Upper lobe of right lung (tissue), 1 donor: Measurements from ENCODE around the gene ZNF646. TPM values are rescaled to one million over a fixed set of nuclear protein-coding genes. Genes with fewer than 3 reads are reported as not detected.
A peak's percentile ranks its signal among the peaks of the same experiment; 100 is the strongest.

ENCODE experiments used
- ATAC-seq: fragments of 200-7000 bp; cut with Tn5 transposase; one replicate; pipeline ENCODE4 v1.9.1; 2020; ENCODE audit warnings: mild to moderate bottlenecking, moderate library complexity
- DNase-seq: peaks from one replicate; pipeline ENCODE4 v3.0.0-alpha.2; 2020
- H3K27ac ChIP-seq: fragments of 200-600 bp; one replicate; pipeline ENCODE4 v1.8.0; 2022
- H3K27me3 ChIP-seq: fragments of 200-600 bp; one replicate; pipeline ENCODE4 v1.8.0; 2022; ENCODE audit warnings: mild to moderate bottlenecking
- H3K36me3 ChIP-seq: fragments of 200-600 bp; one replicate; pipeline ENCODE4 v1.8.0; 2022
- H3K4me1 ChIP-seq: fragments of 200-600 bp; one replicate; pipeline ENCODE4 v1.8.0; 2022
- H3K4me3 ChIP-seq: fragments of 200-600 bp; one replicate; pipeline ENCODE4 v1.8.0; 2022; ENCODE audit warnings: mild to moderate bottlenecking
- H3K9me3 ChIP-seq: fragments of 200-600 bp; one replicate; pipeline ENCODE4 v1.8.0; 2022
- CTCF ChIP-seq: fragments of 200-600 bp; IDR thresholded peaks from one replicate; pipeline ENCODE4 v1.8.0; 2022; ENCODE audit warnings: antibody characterized with exemption
- intact Hi-C: fragments of 100-400 bp; cut with DNase I; formaldehyde crosslinking; loops from one replicate; pipeline ENCODE4 v1.11.0; 2022
- total RNA-seq: library from RNA; stranded (reverse); fragmentation: NEBNext Ultra II Directional; extraction: Animal tissue kit (Norgen Biotek cat#: 25700); gene quantifications from one replicate; pipeline ENCODE4 v1.2.1, GENCODE V29; 2021
- donor health status: DM: no; HTN: yes; CAD: no; lungs with severe emphysema.

ZNF646 gene
- total RNA-seq, 1 donor from 2014 or later = 20.6 TPM

DNA sequence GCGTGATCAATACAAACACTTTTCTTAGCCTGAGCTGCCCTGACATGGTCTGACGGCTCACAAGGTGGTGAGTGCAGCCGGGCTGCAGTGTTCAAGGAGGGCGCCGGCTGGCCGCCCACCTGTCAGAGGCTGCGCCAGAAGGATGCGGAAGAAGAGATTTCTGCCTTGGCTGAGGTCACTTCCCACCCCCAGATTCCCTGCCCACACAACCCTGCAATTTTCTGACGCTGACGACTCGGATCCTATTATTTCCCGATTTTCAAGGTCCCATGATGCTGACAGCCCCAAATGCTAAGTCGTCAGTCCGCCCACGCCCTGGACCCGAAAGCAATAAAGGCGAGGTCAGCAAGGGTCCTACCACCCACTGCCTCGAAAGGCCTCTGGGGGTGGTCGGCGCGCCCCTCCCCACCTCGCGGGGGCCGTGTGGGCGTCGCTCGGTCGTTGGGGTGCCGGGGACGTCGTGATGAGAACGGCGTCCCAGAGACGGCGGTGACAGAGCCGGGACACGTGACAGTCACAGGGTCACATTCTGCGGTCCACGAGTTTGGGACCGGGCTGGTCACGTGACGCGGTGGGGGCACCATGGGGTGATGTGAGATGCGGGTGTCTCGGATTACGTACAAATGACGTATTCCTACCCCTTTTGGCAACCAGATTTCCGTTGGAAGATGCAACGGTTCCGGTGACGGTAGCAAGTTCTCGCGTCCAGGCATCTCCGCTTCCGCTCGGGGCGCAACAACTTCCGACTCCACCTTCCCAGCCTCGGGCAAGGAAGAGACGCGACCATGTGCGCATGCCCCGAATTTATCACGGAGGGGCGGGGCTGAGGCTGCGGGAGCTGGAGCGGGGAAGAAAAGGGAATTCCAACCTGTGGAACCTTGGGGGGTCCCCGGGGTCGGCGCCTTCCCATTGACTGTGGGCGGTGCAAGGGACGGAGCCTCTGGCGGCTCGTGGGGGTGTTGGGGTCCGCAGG, 41.2 kb upstream of the ZNF646 start, which contains the start of gene STX4:
STX4 (plus strand) TSS at position 823 of the 973 bp plus-strand sequence. CDS start 248 bp downstream, outside the sequence.
- H3K4me1 ChIP-seq = peaks cover 7% of the 10 kb centered on the region
- TF ChIP-seq CTCF = no peak
- H3K9me3 ChIP-seq = no peaks in the 10 kb centered on the region
- intact Hi-C loops = no loop called here
- ATAC-seq = peak; percentile 94
- peak; percentile 99 for DNase-seq
- H3K36me3 ChIP-seq = peaks cover 29% of the 10 kb centered on the region
- peak within 1 kb of the TSS; percentile 88 for H3K27ac ChIP-seq
- peak within 1 kb of the TSS; percentile 94 for H3K4me3 ChIP-seq
- no peaks in the 10 kb centered on the region for H3K27me3 ChIP-seq

DNA sequence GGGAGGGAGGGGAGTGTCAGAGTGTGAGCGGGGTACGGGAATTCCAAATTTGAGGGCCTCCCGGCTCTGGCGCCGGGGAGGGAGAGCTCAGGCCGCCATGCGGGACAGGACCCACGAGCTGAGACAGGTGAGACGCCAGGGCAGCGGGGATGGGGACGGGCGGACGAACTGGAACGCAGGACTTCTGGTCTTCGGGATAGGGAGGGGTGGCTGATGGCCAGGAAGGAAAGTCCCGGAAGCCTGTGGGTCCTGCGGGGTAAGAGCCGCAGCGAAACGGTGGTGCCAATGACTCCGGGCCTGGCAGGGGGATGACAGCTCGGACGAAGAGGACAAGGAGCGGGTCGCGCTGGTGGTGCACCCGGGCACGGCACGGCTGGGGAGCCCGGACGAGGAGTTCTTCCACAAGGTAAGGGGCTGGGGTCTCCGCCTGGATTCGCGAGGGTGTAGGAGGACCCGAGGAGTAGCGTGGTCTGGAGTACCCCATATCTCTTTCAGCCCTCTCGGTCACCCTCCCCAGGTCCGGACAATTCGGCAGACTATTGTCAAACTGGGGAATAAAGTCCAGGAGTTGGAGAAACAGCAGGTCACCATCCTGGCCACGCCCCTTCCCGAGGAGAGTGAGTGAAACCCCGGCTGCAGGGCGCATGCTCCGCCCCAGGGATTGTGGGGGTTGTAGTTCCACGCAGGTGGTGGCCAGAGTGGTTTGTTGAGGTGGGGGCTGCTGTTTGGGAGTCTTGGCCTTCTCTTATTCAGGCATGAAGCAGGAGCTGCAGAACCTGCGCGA, 40.3 kb upstream of the ZNF646 start:
- peaks cover 7% of the 10 kb centered on the region for H3K4me1 ChIP-seq
- peaks cover 37% of the 10 kb centered on the region for H3K36me3 ChIP-seq
- DNase-seq = peak; percentile 95
- H3K4me3 ChIP-seq = peak overlapping the region; percentile 94
- peak; percentile 81 for ATAC-seq
- intact Hi-C loops = no loop called here
- peak overlapping the region; percentile 88 for H3K27ac ChIP-seq
- no peak for TF ChIP-seq CTCF
- no peaks in the 10 kb centered on the region for H3K27me3 ChIP-seq
- H3K9me3 ChIP-seq = no peaks in the 10 kb centered on the region

DNA sequence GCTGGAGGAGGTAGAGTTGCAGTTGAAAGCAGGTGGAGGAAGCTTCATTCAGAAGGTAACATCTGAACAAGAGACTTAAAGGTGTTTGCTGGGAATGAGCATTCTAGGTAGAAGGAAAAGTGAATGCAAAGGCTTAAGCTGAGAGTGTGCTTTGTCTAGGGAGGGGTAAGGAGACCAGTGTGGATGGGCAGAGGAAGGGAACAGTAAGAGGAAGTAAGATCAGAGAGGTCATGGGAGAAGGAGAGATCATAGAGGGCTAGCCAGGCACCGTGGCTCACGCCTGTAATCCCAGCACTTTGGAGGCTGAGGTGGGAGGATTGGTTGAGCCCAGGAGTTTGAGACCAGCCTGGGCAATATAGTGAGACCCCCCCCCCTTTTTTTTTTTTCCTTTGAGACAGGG, 37.5 kb upstream of the ZNF646 start:
- peaks cover 59% of the 10 kb centered on the region for H3K36me3 ChIP-seq
- ATAC-seq (no peak), DNase-seq (no peak)
- no peaks in the 10 kb centered on the region for H3K27me3 ChIP-seq
- H3K4me3 ChIP-seq = no peak overlapping the region
- no peaks in the 10 kb centered on the region for H3K9me3 ChIP-seq
- TF ChIP-seq CTCF = no peak
- intact Hi-C loops = no loop called here
- H3K4me1 ChIP-seq = peaks cover 7% of the 10 kb centered on the region
- H3K27ac ChIP-seq = no peak overlapping the region

- peaks cover 73% of the 10 kb centered on the region for H3K36me3 ChIP-seq
- no peak overlapping the region for H3K27ac ChIP-seq
- H3K4me3 ChIP-seq = no peak overlapping the region
- no peaks in the 10 kb centered on the region for H3K27me3 ChIP-seq
- peaks cover 7% of the 10 kb centered on the region for H3K4me1 ChIP-seq
- intact Hi-C loops = no loop called here
- DNase-seq (no peak), ATAC-seq (no peak)
- H3K9me3 ChIP-seq = no peaks in the 10 kb centered on the region
- no peak for TF ChIP-seq CTCF
These were observed 35.2 kb upstream of the ZNF646 start for GRCh38 chr16:31038993-31039392.

- no peak for TF ChIP-seq CTCF
- H3K36me3 ChIP-seq = peaks cover 46% of the 10 kb centered on the region
- ATAC-seq = no peak
- intact Hi-C loops = no loop called here
- H3K4me3 ChIP-seq = no peak overlapping the region
- H3K27ac ChIP-seq = no peak overlapping the region
- H3K9me3 ChIP-seq = no peaks in the 10 kb centered on the region
- H3K4me1 ChIP-seq = no peaks in the 10 kb centered on the region
- no peaks in the 10 kb centered on the region for H3K27me3 ChIP-seq
- no peak for DNase-seq
These were observed 31.4 kb upstream of the ZNF646 start for GRCh38 chr16:31042866-31043265.
